Measurements from ENCODE around the gene MTHFD2. TPM values are rescaled to one million over a fixed set of nuclear protein-coding genes. Genes with fewer than 3 reads are reported as not detected.
A peak's percentile ranks its signal among the peaks of the same experiment; 100 is the strongest.

The MTHFD2 gene
- total RNA-seq, 2 donors from 2014 or later, result 93.3 to 216 TPM

GRCh38 chr2:74242354-74243071 is 44.1 kb downstream of the MTHFD2 start:
- Histone ChIP-seq H3K4me1 (ENCODE audit: control insufficient read depth in 1 of 2, low read depth in 2 of 2) (peaks cover 3 to 33% of the 10 kb centered on the region in 2 donors), H3K4me3 (no peak overlapping the region), H3K27ac (no peak overlapping the region), H3K27me3 (replicated peaks; ENCODE audit: insufficient read depth) (no peaks in the 10 kb centered on the region), H3K36me3 (no peaks in the 10 kb centered on the region), H3K9me3 (no peaks in the 10 kb centered on the region)
- TF ChIP-seq, protein P1, sequence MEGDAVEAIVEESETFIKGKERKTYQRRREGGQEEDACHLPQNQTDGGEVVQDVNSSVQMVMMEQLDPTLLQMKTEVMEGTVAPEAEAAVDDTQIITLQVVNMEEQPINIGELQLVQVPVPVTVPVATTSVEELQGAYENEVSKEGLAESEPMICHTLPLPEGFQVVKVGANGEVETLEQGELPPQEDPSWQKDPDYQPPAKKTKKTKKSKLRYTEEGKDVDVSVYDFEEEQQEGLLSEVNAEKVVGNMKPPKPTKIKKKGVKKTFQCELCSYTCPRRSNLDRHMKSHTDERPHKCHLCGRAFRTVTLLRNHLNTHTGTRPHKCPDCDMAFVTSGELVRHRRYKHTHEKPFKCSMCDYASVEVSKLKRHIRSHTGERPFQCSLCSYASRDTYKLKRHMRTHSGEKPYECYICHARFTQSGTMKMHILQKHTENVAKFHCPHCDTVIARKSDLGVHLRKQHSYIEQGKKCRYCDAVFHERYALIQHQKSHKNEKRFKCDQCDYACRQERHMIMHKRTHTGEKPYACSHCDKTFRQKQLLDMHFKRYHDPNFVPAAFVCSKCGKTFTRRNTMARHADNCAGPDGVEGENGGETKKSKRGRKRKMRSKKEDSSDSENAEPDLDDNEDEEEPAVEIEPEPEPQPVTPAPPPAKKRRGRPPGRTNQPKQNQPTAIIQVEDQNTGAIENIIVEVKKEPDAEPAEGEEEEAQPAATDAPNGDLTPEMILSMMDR (IDR thresholded peaks at IDR 0.05), result no peak
- ATAC-seq (ENCODE audit: insufficient number of reproducible peaks, low FRiP score, low read depth) (no peak), DNase-seq (ENCODE audit: low spot score) (no peak)

DNA sequence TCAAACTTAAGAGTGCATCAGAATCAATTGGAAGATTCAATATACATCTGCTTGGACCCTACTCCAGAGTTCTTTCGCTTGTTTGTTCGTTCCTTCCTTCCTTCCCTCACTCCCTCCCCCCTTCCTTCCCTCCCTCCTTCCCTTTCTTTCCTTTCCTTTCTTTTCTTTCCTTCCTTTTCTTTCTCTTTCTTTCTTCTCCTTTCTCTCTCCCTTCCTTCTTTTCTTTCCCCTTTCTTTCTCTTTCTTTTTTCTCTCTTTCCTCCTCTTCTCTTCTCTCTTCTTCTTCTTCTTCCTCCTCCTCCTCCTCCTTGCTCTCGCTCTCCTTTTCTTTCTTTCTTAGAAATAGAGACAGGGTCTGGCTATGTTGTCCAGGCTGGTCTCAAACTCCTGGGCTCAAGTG is 45.9 kb downstream of the MTHFD2 start:
- no peaks in the 10 kb centered on the region for H3K9me3 ChIP-seq
- ATAC-seq (ENCODE audit: insufficient number of reproducible peaks, low FRiP score, low read depth) (no peak), DNase-seq (ENCODE audit: low spot score) (no peak)
- no peaks in the 10 kb centered on the region for H3K36me3 ChIP-seq
- peaks cover 3 to 22% of the 10 kb centered on the region in 2 donors for H3K4me1 ChIP-seq (ENCODE audit: control insufficient read depth in 1 of 2, low read depth in 2 of 2)
- no peak overlapping the region for H3K4me3 ChIP-seq
- no peak overlapping the region for H3K27ac ChIP-seq
- TF ChIP-seq, protein P1 (IDR thresholded peaks at IDR 0.05), result no peak
- no peaks in the 10 kb centered on the region for H3K27me3 ChIP-seq (replicated peaks; ENCODE audit: insufficient read depth)

- DNase-seq (ENCODE audit: low spot score) (no peak), ATAC-seq (ENCODE audit: insufficient number of reproducible peaks, low FRiP score, low read depth) (no peak)
- H3K9me3 ChIP-seq, result no peaks in the 10 kb centered on the region
- H3K36me3 ChIP-seq, result no peaks in the 10 kb centered on the region
- no peak overlapping the region for H3K4me3 ChIP-seq
- H3K27me3 ChIP-seq (replicated peaks; ENCODE audit: insufficient read depth), result no peaks in the 10 kb centered on the region
- H3K27ac ChIP-seq, result no peak overlapping the region
- H3K4me1 ChIP-seq (ENCODE audit: control insufficient read depth in 1 of 2, low read depth in 2 of 2), result peaks cover 0 to 10% of the 10 kb centered on the region in 2 donors
- TF ChIP-seq, protein P1 (IDR thresholded peaks at IDR 0.05), result no peak
Measured at GRCh38 chr2:74246496-74247195, 48.2 kb downstream of the MTHFD2 start.

GRCh38 chr2:74249406-74250122 is 51.1 kb downstream of the MTHFD2 start:
- peaks cover 3 to 15% of the 10 kb centered on the region in 2 donors for H3K4me1 ChIP-seq (ENCODE audit: control insufficient read depth in 1 of 2, low read depth in 2 of 2)
- no peak overlapping the region for H3K27ac ChIP-seq
- H3K4me3 ChIP-seq, result no peak overlapping the region
- DNase-seq (ENCODE audit: low spot score) (no peak), ATAC-seq (ENCODE audit: insufficient number of reproducible peaks, low FRiP score, low read depth) (no peak)
- no peaks in the 10 kb centered on the region for H3K9me3 ChIP-seq
- TF ChIP-seq, protein P1 (IDR thresholded peaks at IDR 0.05), result no peak
- H3K36me3 ChIP-seq, result no peaks in the 10 kb centered on the region
- no peaks in the 10 kb centered on the region for H3K27me3 ChIP-seq (replicated peaks; ENCODE audit: insufficient read depth)

GRCh38 chr2:74250189-74250631 is 51.8 kb downstream of the MTHFD2 start:
- ATAC-seq (ENCODE audit: insufficient number of reproducible peaks, low FRiP score, low read depth), result no peak
- TF ChIP-seq, protein P1 (IDR thresholded peaks at IDR 0.05), result peak; percentile 68
- H3K36me3 ChIP-seq, result no peaks in the 10 kb centered on the region

More at GRCh38 chr2:74250189-74250631, 51.8 kb downstream of the MTHFD2 start:
- H3K27me3 ChIP-seq (replicated peaks; ENCODE audit: insufficient read depth), result no peaks in the 10 kb centered on the region
- peaks cover 3 to 15% of the 10 kb centered on the region in 2 donors for H3K4me1 ChIP-seq (ENCODE audit: control insufficient read depth in 1 of 2, low read depth in 2 of 2)
- no peak overlapping the region for H3K27ac ChIP-seq
- H3K9me3 ChIP-seq, result no peaks in the 10 kb centered on the region
- no peak for DNase-seq (ENCODE audit: low spot score)
- H3K4me3 ChIP-seq, result no peak overlapping the region

All from thoracic aorta (tissue), 2 donors.